ENCODE data around the gene LACTB.

DNA sequence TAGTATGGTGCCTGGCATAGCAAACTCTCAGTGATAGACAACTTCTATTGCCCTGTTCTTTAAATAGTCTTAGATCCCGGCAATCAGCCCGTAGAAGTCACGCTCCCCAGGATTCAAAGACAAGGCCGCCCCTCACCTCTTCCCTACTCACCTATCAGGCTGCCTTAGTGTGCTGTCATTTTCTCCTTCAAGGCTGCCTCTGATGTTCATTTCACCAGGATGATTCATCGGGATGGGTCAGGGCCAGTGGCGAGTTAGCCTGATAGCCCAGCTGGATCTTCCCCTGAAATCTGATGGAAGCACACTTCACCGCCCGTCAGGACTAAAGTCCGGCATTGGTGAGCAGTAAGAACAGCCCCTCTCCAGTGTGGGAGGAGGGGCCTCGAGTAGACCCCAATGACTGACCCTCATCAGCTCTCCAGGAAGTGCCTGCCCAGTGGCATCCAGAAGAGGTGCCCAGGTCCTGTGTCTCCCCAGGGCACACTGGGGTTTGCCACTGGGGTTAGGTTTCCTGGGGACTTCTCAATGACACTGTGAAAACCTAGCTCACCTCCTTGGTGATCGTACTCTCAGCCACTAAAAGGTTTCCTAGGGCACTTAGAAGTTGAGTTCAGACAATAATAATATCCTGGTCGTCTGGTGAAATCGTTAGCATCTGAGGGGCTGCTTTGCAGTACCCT lies 41.6 kb upstream of the LACTB start:
- TF ChIP-seq EZH2phosphoT487 (IDR thresholded peaks at IDR 0.05; ENCODE audit: insufficient read depth, low read depth) (no peak), EZH2 (IDR thresholded peaks at IDR 0.05; ENCODE audit: insufficient read depth, poor library complexity, severe bottlenecking) (no peak)

All from GM23248 (cell line).